HG03432 (cell line): ENCODE results near the gene RSRC1.
"Not testable (repeated sequence)": the region's sequence is repeated elsewhere in the genome, so short reads cannot be mapped to it uniquely, and the experiment has no call there.

Experiments used
- ATAC-seq: cut with Tn5 transposase; IDR thresholded peaks from one replicate; pipeline ENCODE4 v1.9.1; 2021; ENCODE audit warnings: mild to moderate bottlenecking, moderate library complexity; ENCODE audit not compliant: unreplicated experiment

The RSRC1 gene

GRCh38 chr3:158452334-158452733 lies 342.4 kb downstream of the RSRC1 start:
- ATAC-seq: no peak

GRCh38 chr3:158453004-158453403 lies 343.1 kb downstream of the RSRC1 start:
- no peak for ATAC-seq

GRCh38 chr3:158453865-158454264 lies 344.0 kb downstream of the RSRC1 start:
- no peak for ATAC-seq

GRCh38 chr3:158455406-158455805 lies 345.5 kb downstream of the RSRC1 start:
- ATAC-seq: no peak

- ATAC-seq: no peak
Observed at GRCh38 chr3:158456114-158456513, 346.2 kb downstream of the RSRC1 start.

- ATAC-seq: no peak
Observed at GRCh38 chr3:158458464-158458863, 348.6 kb downstream of the RSRC1 start.

GRCh38 chr3:158460926-158461325 lies 351.0 kb downstream of the RSRC1 start:
- no peak for ATAC-seq

GRCh38 chr3:158463556-158463955 lies 353.7 kb downstream of the RSRC1 start:
- no peak for ATAC-seq

- peak; percentile 73 for ATAC-seq
Observed at GRCh38 chr3:158465074-158465473, 355.2 kb downstream of the RSRC1 start.

- ATAC-seq: no peak
Observed at GRCh38 chr3:158470944-158471638, 361.2 kb downstream of the RSRC1 start.

- no peak for ATAC-seq
Observed at GRCh38 chr3:158471639-158472294, 361.9 kb downstream of the RSRC1 start.

GRCh38 chr3:158479051-158479450 lies 369.2 kb downstream of the RSRC1 start:
- no peak for ATAC-seq

GRCh38 chr3:158483701-158484235 lies 373.9 kb downstream of the RSRC1 start:
- no peak for ATAC-seq

GRCh38 chr3:158486200-158486599 lies 376.3 kb downstream of the RSRC1 start:
- ATAC-seq: no peak

- no peak for ATAC-seq
Observed at GRCh38 chr3:158488670-158489069, 378.8 kb downstream of the RSRC1 start.

GRCh38 chr3:158489181-158489580 lies 379.3 kb downstream of the RSRC1 start:
- ATAC-seq: no peak

- ATAC-seq: no peak
Observed at GRCh38 chr3:158491968-158492367, 382.1 kb downstream of the RSRC1 start.

- no peak for ATAC-seq
Observed at GRCh38 chr3:158492685-158493084, 382.8 kb downstream of the RSRC1 start.

GRCh38 chr3:158493931-158494330 lies 384.0 kb downstream of the RSRC1 start:
- ATAC-seq: no peak

GRCh38 chr3:158494673-158495072 lies 384.8 kb downstream of the RSRC1 start:
- ATAC-seq: no peak

GRCh38 chr3:158495398-158495902 lies 385.6 kb downstream of the RSRC1 start:
- not testable (repeated sequence) for ATAC-seq

GRCh38 chr3:158505117-158505516 lies 395.2 kb downstream of the RSRC1 start:
- ATAC-seq: no peak
